SK-N-MC (cell line): ENCODE results near the gene EPB41L3.

ENCODE experiments used
- EZH2 ChIP-seq: fragments of 200-600 bp; sonication (generic); IDR thresholded peaks from one replicate; pipeline ENCODE4 v1.6.1; 2017; ENCODE audit warnings: antibody characterized with exemption
- POLR2AphosphoS5 ChIP-seq: IDR thresholded peaks from 2 replicates; pipeline ENCODE4 v1.6.1; 2012; ENCODE audit warnings: mild to moderate bottlenecking, low read depth, low read length, borderline replicate concordance

DNA sequence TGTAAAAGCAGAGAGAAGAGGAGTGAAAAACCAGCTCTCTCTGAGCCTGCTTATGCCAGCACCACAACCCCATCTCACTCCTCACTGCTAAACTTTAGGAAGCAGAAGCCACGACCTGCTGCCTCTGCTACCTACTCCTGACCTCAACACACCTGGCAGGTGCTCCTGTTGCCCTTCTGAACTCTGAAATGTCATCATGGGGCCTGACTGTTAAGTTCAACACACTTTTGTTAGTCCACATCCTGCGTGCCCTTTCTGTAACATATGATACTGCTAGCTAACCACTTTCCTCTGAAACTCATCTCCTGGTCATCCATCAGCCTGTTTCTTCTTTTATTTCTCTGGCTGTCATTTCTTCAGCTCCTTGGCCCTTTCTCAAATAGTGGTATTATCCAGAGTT lies 118.1 kb downstream of the EPB41L3 start:
- TF ChIP-seq POLR2AphosphoS5 (no peak), EZH2 (no peak)
